ENCODE measurements around the gene B3GALT6.
A peak's percentile ranks its signal among the peaks of the same experiment; 100 is the strongest.

Gene B3GALT6

DNA sequence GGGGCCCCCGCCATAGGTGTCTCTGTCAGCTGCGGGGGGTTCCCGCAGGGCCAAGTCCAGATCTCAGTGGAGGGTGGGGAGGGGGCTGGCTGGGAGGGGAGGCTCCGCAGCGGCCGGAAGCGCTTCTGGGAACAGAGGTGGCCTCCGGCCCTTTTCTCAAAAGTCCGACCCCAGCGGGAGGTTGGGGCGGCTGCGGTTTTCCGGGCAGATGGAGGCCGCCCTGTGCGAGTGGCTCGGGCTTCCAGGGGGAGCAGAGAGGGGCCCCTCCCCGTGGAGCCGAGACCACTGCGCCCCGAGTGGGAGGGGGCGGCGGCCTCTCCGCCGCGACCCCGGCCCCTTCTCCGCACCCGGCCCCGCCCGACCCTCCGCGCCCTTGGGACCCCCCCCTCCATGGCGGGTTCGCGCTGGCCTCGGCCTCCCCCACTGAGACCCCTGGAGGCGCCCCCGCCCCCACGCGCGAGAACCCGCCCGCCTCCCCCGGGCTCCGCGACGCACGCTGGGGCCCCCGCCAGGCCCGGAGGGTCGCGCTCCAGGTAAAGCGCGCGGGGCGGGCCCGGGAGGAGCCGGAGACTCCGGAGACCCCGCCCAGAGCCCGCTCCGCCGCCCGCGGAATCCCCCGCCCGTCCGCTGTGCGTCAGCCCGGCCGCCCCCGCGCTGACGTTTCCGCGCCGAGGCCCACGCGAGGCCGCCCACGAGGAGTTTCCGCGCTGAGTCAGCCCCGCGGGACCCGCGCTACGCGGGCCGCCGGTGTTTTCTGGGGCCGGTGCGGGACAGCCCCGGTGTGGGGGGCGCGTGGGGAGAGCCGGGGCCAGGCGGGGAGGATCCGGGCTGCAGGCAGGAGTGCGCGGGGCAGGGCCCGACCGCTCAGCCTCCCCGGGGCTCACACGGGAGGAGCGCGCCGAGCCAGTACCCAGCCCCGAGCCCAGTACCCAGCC, 30.9 kb upstream of the B3GALT6 start:
- H3K4me3 ChIP-seq: peak overlapping the region; percentile 36 to 57 (median 48)
- H3K27ac ChIP-seq: peak overlapping the region in 20 of 21 experiments; percentile 25 to 88 (median 76)

DNA sequence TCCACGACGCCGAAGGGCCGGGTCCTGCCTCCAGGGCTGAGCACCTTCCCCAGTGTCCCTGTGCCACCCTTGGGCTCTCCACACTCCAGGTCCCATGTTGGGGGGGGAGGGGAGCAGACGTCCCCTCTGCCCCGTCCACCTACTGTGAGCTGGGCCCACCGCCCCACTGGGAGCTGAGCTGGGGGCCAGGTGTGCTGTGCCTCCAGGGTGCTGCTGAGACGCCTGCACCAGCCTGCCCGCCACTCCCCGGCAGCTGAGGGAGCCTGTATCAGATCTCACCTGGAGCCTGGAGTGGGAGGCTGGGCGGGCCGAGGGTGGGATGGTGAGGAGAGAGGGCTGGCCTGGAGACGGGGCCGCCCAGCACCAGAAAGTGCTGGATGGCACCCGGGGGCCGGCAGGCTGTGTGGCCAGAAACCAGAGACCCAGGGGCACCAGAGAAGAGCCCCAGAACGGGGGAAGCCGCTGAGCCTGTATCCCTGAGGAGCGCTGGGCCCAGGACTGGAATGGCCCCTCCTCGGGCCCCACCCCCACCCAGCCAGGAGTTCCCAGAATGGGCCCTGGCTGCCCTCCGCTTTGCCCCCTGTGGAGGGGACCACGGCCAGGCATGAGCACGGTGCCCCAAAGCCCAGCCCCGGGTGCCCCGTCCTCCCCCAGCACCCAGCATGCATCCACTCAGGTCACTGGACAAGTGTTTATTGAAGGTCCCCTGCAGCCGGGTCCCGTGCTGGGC, 29.0 kb upstream of the B3GALT6 start:
- H3K27ac ChIP-seq: peak overlapping the region in 15 of 21 experiments; percentile 33 to 83 (median 73)
- H3K4me3 ChIP-seq: peak overlapping the region in 4 of 7 experiments; percentile 17 to 48 (median 20)

DNA sequence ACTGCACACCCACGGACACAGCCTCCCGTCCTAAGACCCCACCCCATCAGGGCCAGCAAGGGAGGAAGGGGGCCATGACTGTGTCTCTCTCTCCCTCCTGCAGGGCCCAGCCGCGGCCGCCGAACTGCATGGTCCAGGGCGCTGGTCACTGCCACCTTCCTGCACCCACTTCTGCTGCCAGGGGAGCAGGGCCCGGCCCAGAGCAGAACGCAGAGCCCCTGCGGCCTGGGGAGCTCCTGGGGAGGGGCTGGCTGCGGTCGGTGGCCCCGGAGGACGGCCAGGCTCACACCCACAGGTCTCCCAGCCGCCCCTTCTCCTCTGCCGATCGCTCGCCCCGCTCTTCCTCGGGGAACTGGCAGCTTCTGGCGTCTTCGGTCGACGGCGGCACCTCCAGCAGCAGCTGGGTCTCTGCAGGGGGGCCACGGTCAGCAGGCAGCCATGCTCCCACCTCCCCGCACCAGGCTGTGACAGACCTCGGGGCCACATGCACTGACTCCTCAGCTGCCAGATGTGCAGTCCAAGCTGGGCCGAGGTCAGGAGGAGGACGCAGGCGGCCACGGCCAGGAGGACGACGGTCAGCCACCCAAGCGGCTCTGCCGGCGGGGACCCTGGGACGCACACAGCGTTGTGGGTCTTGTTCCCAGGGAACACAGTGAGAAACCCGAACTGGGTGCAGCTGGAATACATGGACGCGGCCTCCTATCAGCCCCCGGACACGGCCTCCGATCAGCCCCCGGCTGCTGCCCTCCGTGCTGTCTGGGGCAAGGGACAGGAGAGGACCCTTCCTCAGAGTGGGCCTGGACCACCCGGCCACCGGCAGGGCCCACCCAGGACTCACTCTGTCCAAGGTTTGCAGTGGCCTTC, 28.2 kb upstream of the B3GALT6 start:
- Histone ChIP-seq H3K27ac (peak overlapping the region in 6 of 21 experiments; percentile 18 to 78 (median 67)), H3K4me3 (peak overlapping the region in 1 of 7 experiments; percentile 48)

DNA sequence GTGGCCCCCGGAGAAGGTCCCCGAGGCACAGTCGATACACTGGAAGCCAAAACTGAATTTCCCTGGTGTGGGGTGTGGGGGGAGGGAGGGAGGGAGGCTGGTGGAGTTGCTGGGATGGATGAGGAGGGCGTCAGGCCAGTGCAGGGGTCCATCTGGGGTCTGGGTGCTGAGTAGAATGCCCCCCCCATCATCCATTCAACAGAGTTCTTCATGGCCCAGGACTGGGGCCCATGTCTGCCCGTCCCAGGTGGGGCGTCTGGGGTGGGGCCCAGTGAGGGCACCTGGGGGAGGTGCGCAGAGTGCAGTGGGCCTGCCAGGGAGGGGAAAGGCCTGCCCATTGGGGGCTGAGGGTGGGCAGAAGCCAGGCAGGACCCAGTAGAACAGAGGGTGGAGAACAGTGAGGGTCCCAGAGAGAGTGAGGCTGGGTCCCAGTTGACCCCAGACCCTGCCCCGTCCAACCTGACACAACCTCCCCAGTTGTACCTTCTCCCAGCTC, 27.6 kb upstream of the B3GALT6 start:
- H3K27ac ChIP-seq: peak overlapping the region in 1 of 21 experiments; percentile 27
- no peak overlapping the region for H3K4me3 ChIP-seq

DNA sequence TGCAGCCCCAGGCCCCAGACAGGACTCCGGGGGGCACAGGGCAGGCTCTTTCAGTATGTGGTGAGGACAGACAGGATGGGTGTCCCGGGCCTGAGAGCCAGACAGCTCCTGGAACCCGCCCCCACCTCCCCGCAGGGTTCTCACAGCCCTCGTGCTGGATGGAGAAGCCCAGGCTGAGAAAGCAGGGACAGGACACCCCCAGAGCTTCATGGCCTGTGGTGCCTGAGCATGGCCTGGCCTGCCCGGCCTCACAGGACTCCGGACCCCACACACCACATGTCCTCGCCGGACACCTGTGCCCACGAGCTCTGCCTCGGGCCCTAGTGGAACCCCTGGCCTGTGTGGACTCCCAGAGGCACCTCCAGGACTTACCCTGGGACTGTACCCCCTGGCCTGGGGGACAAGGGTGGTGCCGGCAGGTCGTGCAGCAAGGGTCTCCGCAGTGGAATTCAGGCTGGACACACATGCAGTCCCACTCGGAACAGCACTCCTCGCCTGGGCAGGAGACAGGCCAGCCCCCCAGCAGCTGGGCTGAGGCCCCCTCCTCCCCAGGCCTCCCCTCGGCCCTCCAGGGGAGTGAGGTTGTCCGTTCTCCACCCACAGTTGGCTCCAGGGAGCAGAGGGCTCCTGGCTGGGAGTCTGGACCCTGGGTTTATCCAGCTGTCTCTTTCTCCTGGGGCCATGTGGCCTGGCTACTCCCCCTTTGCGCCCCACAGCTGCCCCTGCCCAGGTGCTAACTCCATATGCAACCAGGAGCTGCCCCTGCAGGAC, 26.9 kb upstream of the B3GALT6 start:
- peak overlapping the region in 12 of 21 experiments; percentile 17 to 86 (median 72) for H3K27ac ChIP-seq
- H3K4me3 ChIP-seq: peak overlapping the region in 6 of 7 experiments; percentile 24 to 50 (median 42)

DNA sequence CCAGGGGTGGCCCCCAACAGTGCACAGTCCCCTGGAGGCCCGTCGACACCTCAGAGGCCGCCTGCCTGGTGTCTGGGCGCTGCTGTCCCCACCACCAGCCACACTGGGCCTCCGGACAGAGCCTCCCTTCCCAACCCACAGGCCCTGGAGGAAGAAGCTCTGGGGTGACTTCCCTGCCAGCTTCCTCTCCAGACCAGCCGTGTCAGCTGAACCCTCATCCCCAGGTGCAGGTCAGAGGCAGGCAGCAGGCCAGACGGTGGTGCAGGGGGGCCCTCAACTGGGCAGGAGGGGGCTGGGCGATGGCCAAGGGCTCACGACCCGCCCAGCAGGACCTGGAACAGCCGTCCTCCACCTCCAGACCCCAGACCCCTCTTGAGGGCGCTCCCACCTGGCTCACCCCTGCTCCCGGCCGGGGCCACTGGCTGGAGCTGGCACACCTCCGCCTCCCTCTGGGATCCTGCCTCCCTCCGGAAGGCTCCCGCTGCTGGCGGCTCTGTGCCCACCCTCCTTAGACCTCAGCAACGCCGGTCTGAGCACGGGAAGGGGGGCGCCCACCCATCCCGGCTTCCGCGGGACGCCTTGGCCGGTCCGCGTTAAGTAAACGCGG, 26.2 kb upstream of the B3GALT6 start:
- peak overlapping the region in 19 of 21 experiments; percentile 25 to 86 (median 68) for H3K27ac ChIP-seq
- peak overlapping the region; percentile 20 to 50 (median 42) for H3K4me3 ChIP-seq

DNA sequence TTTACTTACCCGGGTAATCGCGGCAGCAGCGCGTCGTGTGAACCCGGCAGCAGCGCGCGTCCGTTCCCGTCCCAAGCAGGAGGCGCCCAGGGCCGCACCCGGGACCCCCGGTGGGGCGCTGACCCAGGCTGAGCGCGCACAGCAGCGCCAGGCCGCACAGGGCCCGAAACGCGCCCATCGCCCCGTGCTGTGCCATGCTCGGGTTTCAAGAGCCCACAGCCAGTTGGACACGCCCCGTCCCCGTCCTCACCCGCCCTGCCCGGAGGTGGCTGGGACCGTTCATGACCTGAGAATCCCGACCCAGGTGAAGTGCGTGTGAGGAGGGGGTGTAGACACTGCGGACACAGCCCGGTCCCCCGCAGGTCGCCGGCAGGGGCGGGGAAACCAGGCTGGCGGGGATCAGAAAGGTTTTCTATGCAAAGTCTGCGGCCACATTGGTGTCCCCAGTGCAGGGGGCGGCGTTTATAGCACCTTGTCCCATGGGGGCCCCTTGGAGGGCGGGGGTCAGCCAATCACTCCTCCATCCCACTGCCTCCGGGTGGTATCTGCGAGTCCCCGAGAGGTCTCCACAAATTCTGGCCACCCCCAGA, 25.6 kb upstream of the B3GALT6 start, which contains the start of gene TNFRSF18:
Gene TNFRSF18, minus strand, starts transcription at position 217 of the 590 bp plus-strand sequence. Its CDS starts 21 bp downstream, at position 196.
- peak within 1 kb of the TSS in 19 of 21 experiments; percentile 25 to 86 (median 68) for H3K27ac ChIP-seq

DNA sequence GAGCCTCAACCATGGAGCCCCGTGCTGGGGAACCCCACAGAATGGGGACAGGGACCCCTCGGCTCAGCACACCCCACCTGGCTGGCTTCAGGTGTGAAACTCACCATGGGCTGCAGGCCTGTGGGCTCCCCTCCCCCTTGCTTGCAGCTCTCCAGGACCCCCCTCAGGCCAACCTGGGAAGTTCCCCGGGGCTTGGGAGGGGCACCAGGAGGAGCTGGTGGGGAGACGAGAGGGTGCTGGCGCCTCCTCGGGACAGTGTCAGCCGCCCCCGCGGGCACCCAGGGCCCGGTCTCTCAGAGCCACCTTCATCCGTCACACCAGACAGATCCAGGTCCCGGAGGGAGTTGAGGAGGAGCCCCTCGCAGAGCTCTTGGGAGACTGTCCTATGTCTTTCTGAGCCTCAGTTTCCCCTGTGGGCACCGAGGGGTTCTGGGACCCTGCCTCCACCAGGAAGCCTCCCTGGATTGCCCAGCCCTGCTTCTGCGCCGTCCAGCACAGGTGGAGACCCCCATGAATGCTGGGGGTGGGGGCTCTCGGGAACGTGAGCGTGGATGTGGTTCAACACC, 25.0 kb upstream of the B3GALT6 start:
- Histone ChIP-seq H3K27ac (peak overlapping the region in 10 of 21 experiments; percentile 45 to 86 (median 75)), H3K4me3 (peak overlapping the region in 4 of 7 experiments; percentile 24 to 42 (median 38))

More for the DNA sequence above, 25.6 kb upstream of the B3GALT6 start, which contains the start of gene TNFRSF18:
- peak within 1 kb of the TSS; percentile 20 to 50 (median 42) for H3K4me3 ChIP-seq

DNA sequence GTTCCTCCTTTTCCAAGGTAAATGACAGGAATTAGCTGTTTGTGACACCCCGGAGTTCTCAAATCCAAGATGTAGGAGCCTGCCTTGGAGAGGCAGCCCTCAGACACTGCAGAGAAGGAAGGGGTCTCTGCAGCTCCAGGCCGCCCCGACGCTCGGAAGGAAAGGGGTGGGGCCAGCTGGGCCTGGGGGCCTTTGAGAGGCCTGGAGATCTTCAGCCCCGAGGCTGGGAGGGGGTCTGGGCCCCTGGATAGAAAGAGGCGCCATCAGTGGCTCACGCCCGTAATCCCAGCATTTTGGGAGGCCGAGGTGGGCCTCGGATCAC, 24.5 kb upstream of the B3GALT6 start:
- Histone ChIP-seq H3K4me3 (peak overlapping the region in 1 of 7 experiments; percentile 32), H3K27ac (peak overlapping the region in 6 of 21 experiments; percentile 19 to 89 (median 69))

DNA sequence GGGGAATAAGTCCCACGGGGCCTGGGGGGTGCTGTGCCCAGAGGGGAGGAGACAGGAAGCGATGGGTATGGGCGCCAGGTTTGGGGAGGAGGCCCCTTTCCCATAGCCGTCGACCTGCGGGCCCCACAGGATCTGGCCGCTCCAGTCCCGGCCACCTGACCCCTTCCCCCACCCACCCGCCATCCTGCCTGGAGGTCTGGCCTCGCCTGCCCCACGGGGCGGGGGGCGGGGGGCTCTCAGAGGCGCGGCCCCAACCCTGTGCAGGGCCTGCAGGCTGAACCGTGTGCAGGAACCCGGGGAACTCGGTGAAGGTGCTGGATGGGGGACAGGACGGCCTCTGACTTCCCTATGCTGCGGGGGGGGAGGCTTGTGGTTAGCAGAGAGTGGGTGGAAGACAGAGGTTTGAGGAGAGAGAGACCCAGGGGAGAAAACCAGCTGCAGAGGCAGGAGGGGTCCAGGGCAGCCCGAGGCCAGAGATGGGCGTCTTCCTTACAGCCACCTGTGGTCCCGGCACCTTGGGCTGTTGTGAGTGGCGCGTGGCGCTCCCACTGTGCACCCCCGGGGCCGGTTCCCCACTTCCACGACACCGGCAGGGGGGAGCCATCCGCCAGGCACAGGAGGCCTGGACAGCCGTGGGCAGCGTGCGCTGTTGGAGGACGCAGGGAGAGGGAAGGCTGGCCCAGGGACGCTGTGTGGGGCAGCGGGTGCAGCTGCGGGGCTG, 23.2 kb upstream of the B3GALT6 start:
- Histone ChIP-seq H3K4me3 (peak overlapping the region in 5 of 7 experiments; percentile 11 to 32 (median 22)), H3K27ac (peak overlapping the region in 17 of 21 experiments; percentile 3 to 89 (median 52))

DNA sequence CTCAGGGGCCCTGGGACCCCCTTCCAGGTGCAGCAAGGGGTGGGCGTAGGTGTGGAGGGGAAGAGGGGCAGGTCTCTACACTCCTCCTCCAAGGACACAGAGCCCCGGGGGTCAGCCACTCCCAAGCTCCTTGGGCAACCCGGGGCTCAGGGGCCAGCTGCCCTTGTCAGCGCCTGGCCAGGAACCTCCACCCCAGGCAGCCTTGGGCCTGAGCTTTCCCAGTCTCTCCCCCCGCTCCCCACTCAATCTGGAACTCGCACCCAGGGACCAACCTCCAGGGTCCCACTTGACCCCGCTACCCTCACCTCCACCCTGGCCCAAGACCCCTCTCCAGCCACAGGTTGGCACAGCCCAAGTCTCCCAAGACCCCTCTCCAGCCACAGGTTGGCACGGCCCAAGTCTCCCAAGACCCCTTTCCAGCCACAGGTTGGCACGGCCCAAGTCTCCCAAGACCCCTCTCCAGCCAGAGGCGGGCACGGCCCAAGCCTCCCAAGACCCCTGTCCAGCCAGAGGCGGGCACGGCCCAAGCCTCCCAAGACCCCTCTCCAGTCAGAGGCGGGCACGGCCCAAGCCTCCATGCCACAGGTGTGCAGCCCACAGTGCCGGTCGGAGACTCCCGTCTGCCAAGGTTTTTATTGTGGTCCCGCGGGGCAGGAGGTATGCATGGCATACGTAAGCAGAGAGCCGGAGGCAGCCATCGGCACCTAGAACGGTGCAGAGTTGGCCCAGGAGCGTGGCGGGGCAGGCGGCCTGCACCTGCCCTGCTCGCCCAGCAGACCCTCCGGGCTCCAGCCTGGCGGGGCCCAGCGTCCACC, 21.1 kb upstream of the B3GALT6 start:
- no peak overlapping the region for H3K4me3 ChIP-seq
- H3K27ac ChIP-seq: no peak overlapping the region

DNA sequence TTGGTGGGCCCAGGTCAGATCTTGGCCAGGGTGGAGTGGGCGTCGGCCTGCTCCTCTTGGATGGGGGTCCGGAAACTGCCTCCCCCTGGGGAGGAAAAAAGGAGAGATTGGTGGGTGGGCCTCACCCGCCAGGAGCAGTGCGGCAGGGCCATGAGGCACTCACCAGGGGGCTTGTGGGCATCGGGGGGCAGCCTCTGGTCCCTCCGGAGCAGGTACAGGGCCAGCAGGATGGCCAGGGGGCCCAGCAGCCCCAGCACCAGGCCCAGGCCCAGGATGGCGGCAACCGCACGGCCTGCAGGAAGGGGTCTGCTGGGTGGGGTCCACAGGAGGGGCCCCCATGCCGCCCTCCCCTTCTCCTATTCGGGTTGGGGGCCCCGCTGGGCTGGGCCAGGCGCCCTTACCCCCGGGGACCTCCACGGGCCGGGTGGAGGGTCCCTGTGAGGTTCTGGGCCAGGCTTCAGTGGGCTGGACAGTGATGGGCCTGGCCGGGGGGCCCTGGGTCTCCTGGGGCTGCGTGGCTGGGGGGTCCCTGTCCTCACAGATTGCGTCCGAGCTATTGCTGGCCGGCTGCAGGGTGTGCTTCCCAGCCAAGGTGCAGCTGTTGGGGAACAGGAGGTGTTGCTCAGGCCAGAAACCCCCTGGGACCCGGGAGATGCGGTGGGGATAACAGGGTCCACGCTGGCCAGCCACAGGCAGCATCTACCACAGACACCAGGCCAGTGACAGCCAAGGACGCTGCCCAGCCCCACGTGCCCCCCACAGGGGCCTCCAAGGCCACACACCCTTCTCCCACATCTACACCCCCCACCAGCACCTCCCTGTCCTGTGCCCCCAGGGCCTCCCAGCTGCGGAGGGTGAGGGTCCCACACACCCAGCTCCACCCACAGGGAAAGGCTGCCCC, 20.2 kb upstream of the B3GALT6 start:
- peak overlapping the region in 18 of 21 experiments; percentile 13 to 87 (median 65) for H3K27ac ChIP-seq
- H3K4me3 ChIP-seq: peak overlapping the region in 4 of 7 experiments; percentile 6 to 37 (median 19)

DNA sequence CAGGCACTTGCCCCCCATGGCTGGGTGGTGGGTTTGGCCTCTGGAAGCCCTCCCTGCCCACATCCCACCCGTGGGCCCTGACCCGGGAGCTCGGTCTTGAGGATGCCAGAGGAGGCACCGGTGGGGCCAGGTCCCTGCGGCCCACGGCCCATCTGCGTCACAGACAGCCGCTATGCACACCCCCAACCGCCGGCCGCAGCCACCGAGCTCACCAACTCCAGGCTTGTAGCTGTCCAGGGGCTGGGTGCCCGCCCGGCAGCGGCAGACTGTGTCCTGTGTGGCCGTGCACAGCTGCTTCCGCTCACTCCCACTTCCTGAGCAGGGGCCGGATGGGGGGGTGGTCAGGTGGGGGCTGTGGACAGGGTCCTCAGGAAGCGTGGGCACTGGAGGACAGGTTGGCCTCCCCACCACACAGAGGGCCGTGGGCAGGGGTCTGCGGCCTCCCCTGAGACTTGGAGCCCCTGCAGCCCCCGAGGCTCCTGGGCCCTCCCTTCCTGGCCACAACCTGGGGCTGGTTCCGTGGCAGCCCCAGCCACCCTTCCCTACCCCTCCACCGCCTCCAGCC, 19.2 kb upstream of the B3GALT6 start:
- H3K27ac ChIP-seq: peak overlapping the region; percentile 7 to 87 (median 62)
- H3K4me3 ChIP-seq: peak overlapping the region; percentile 6 to 37 (median 18)

All from skin epidermis (tissue), 12 donors.